Heart left ventricle (tissue), 16 donors: Measurements from ENCODE around the gene SAP30BP. TPM values are rescaled to one million over a fixed set of nuclear protein-coding genes. Genes with fewer than 3 reads are reported as not detected.

Experiments used
- ATAC-seq, 4 donors: fragments of 200-7000 bp; cut with Tn5 transposase; one replicate each; pipeline ENCODE4 v1.9.1; 2020 to 2022; ENCODE audit warnings: moderate library complexity in 4 of 4, mild to moderate bottlenecking in 3 of 4, moderate number of reproducible peaks in 1 of 4
- DNase-seq, 5 donors: peaks; one replicate each; pipeline ENCODE4 v3.0.0-alpha.2; 2020
- H3K27ac ChIP-seq, 12 donors: fragments of 200-600 bp; sonication (generic) in 4 of 12; one replicate each; pipeline versions ENCODE4 v1.5.0 to v1.8.0; 2016 to 2022; ENCODE audit warnings: mild to moderate bottlenecking in 2 of 12
- H3K27me3 ChIP-seq, 9 donors: fragments of 200-600 bp; sonication (generic) in 2 of 9; one replicate each; pipeline versions ENCODE4 v1.5.1 to v1.8.0; 2016 to 2022; ENCODE audit warnings: mild to moderate bottlenecking in 3 of 9
- H3K36me3 ChIP-seq, 9 donors: fragments of 200-600 bp; sonication (generic) in 2 of 9; one replicate each; pipeline versions ENCODE4 v1.5.0 to v1.8.0; 2018 to 2022; ENCODE audit warnings: mild to moderate bottlenecking in 2 of 9
- H3K4me1 ChIP-seq, 12 donors: fragments of 200-600 bp; sonication (generic) in 4 of 12; one replicate each; pipeline versions ENCODE4 v1.5.0 to v1.8.0; 2016 to 2022; ENCODE audit warnings: mild to moderate bottlenecking in 3 of 12
- H3K4me3 ChIP-seq, 12 donors: fragments of 200-600 bp; sonication (generic) in 4 of 12; one replicate each; pipeline versions ENCODE4 v1.5.0 to v1.8.0; 2017 to 2022; ENCODE audit warnings: mild to moderate bottlenecking in 9 of 12, moderate library complexity in 4 of 12
- H3K9me3 ChIP-seq, 12 donors: fragments of 200-600 bp; sonication (generic) in 4 of 12; one replicate each; pipeline versions ENCODE4 v1.5.0 to v1.8.0; 2016 to 2022; ENCODE audit warnings: mild to moderate bottlenecking in 1 of 12
- POLR2A ChIP-seq, 2 donors: fragments of 450-650 bp; IDR thresholded peaks; one replicate each; pipeline ENCODE4 v1.6.1; 2017; ENCODE audit warnings: antibody characterized with exemption in 2 of 2, mild to moderate bottlenecking in 2 of 2, moderate library complexity in 2 of 2
- WGBS, 4 donors: extraction: QIAGEN DNeasy Blood & Tissue Kit in 2 of 4; methylation state at CpG; one replicate each; pipeline versions ENCODE4 v1.1.5 to v1.1.7; 2013 to 2018; 5-methylcytosine and 5-hydroxymethylcytosine counted together
- intact Hi-C, 10 donors: fragments of 100-400 bp; cut with DNase I; formaldehyde crosslinking; loops; one replicate each; pipeline versions ENCODE4 v1.11.1 to v1.14.2; 2022
- polyA plus RNA-seq, 2 donors: library from polyadenylated mRNA; stranded (reverse); fragments of 200-250 nt; gene quantifications; one replicate each; pipeline ENCODE4 v1.2.3, GENCODE V29; 2013
- total RNA-seq, 9 donors: library from RNA; depleted of rRNA in 2 of 9; stranded (reverse); fragments of >200 nt in 2 of 9; fragmentation: NEBNext Ultra II Directional in 3 of 9; extraction: Animal tissue kit (Norgen Biotek cat#: 25700) in 3 of 9; gene quantifications; one replicate each; pipeline versions ENCODE4 v1.1.0 to v1.2.4, GENCODE V29; 2016 to 2023
- TF ChIP-seq, protein P1 (sequence below), 12 donors: fragments of 200-600 bp; sonication (generic) in 4 of 12; IDR thresholded peaks; one replicate each; pipeline versions ENCODE4 v1.5.0 to v1.8.0; 2018 to 2022; ENCODE audit warnings: antibody characterized with exemption in 12 of 12, mild to moderate bottlenecking in 5 of 12
- donor health status: ischemic (EF 13 %, LVEDD 7.1; RV severe dilation, severe dysfunction).
- donor health status: healthy with polysubstance abuse.
- donor health status: DM: no; HTN: yes; CAD: no.
- donor health status: DM: no; HTN: no; CAD: no.
- donor health status: ischemic (EF 25% LVEDD 6.9; RV normal size, moderate dysfunction).
- donor health status: ischemic (EF 25% LVEDD 5.7; RV mildly dilated, moderate dysfunction).
- donor health status: healthy.
- donor health status: DM: yes; HTN: yes; CAD: no.
- donor health status: ischemic (EF 35%, LVEDD 5.7; RV mildly dilated, moderate dysfunction).
- donor health status: nonischemic (EF 11% LVEDD 7.7; RV severe dilation, severe dysfunction).
- donor health status: DM: yes; HTN: yes; CAD: no.
- donor health status: PGD.
- donor health status: ischemic (EF 29% LVEDD 5.4; RV normal size, mild dysfunction).
- donor health status: nonischemic (EF 23%, LVEDD 6.1; RV moderate dilation, normal function).

The SAP30BP gene
- total and polyA plus RNA-seq, 11 donors = 40.9 to 121 (median 54.6) TPM

DNA sequence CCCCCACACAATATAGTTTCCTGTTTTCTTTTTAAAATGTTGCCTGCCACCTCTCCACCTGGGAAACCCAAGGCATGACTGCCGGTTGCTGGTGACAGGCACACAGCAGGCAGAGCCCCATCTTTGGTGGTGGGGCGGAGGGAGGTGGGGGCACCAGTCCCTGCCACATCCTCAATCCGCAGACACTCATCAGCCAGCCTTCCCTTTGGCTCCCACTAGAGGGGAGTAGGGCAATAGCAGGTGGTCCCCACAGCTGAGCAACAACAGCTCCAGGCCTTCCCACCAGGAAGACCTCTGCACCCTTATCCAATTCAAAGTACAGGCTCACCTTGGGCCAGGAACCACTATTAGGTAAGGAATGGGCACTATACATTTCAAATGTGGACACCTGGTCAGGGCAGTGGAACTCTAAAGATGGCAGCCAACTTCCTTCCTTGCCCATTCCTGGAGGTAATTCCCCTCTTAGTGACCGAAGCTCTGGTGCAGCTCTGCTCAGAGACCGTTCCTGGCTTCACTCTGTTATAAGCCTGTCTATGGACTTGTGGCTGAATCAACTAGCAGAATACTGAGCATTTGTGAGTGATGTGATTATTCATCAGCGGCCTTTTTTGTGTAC is 14.1 kb upstream of the SAP30BP start:
- intact Hi-C loops = loop anchor here in 2 of 10 donors (1.0 to 2.0 kb wide), 2 partner anchors 20 kb away; partner anchors contain the start of gene SMIM5 (in 2 of the 2)
- Histone ChIP-seq H3K4me1 (peaks cover 0 to 4% (median 0%) of the 10 kb centered on the region in 12 donors), H3K27ac (no peak overlapping the region), H3K4me3 (no peak overlapping the region), H3K36me3 (peaks cover 0 to 91% (median 70%) of the 10 kb centered on the region in 9 donors), H3K27me3 (no peaks in the 10 kb centered on the region), H3K9me3 (no peaks in the 10 kb centered on the region)
- no peak for DNase-seq
- 59 to 71% (median 65%) methylated on average over 6 of the region's 6 CpGs for WGBS, 4 donors
- ATAC-seq = peak in 3 of 4 donors; percentile 66 to 79 (median 68)
- TF ChIP-seq, protein P1, sequence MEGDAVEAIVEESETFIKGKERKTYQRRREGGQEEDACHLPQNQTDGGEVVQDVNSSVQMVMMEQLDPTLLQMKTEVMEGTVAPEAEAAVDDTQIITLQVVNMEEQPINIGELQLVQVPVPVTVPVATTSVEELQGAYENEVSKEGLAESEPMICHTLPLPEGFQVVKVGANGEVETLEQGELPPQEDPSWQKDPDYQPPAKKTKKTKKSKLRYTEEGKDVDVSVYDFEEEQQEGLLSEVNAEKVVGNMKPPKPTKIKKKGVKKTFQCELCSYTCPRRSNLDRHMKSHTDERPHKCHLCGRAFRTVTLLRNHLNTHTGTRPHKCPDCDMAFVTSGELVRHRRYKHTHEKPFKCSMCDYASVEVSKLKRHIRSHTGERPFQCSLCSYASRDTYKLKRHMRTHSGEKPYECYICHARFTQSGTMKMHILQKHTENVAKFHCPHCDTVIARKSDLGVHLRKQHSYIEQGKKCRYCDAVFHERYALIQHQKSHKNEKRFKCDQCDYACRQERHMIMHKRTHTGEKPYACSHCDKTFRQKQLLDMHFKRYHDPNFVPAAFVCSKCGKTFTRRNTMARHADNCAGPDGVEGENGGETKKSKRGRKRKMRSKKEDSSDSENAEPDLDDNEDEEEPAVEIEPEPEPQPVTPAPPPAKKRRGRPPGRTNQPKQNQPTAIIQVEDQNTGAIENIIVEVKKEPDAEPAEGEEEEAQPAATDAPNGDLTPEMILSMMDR (IDR thresholded peaks at IDR 0.05) = peak; percentile 50 to 73 (median 60)
- TF ChIP-seq POLR2A (IDR thresholded peaks at IDR 0.05) = no peak

DNA sequence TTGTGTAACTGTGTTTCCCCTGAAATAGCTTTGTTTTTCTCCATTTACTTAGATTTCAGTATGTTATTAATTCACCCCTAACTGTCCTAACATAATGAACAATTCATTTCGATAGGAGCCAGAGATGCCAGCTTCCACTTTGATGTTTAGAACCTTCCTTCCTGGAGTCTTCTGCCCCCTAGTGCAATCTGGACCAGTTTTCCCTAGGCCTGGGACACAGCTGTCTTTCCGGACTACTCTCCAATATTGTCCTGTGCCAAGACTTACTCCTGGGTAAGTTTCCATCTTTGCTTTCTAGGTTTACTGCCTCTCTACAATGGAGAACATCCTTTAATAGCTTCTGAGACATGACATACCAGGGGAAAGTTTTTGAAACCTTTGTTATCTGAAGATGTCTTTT is 13.0 kb upstream of the SAP30BP start:
- DNase-seq = no peak
- Histone ChIP-seq H3K27ac (no peak overlapping the region), H3K27me3 (no peaks in the 10 kb centered on the region), H3K4me3 (no peak overlapping the region), H3K9me3 (no peaks in the 10 kb centered on the region), H3K36me3 (peaks cover 0 to 81% (median 75%) of the 10 kb centered on the region in 9 donors), H3K4me1 (peaks cover 0 to 4% (median 0%) of the 10 kb centered on the region in 12 donors)
- peak in 2 of 4 donors; percentile 37 to 64 for ATAC-seq
- TF ChIP-seq POLR2A (IDR thresholded peaks at IDR 0.05) = no peak
- TF ChIP-seq, protein P1 (IDR thresholded peaks at IDR 0.05) = peak in 6 of 12 donors; percentile 10 to 35 (median 14)
- intact Hi-C loops = loop anchor here in 1 of 10 donors (2.0 kb wide), 1 partner anchor 21 kb away; the partner anchor contains the start of gene SMIM5
- 22 to 40% (median 33%) methylated on average over 2 of the region's 2 CpGs for WGBS, 4 donors

DNA sequence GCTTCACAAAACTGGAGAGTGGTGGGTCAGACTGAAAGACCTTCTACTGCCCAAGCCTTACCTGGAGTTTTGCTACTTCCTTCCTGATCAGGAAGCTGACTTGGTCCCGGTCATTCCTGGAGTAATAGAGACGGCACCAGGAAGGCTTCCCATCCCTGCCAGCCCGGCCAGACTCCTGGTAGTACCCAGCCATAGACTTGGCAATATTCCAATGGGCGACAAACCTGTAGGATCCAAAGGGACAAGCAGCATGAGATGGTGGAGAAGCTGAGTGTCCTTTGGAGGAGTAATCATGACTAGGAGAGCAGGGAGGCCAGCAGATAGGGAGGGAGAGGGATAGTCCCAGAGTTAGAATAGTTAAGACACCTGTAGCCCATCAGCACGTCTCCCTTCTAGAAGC is 8.9 kb upstream of the SAP30BP start:
- intact Hi-C loops = no loop called here
- no peaks in the 10 kb centered on the region for H3K4me1 ChIP-seq
- H3K9me3 ChIP-seq = no peaks in the 10 kb centered on the region
- DNase-seq = no peak
- whole genome bisulfite sequencing, 4 donors = 77 to 85% (median 83%) methylated on average over 5 of the region's 5 CpGs
- H3K4me3 ChIP-seq = no peak overlapping the region
- no peak overlapping the region for H3K27ac ChIP-seq
- ATAC-seq = no peak
- peaks cover 0 to 87% (median 81%) of the 10 kb centered on the region in 9 donors for H3K36me3 ChIP-seq
- TF ChIP-seq POLR2A (IDR thresholded peaks at IDR 0.05) = no peak
- TF ChIP-seq, protein P1 (IDR thresholded peaks at IDR 0.05) = no peak
- no peaks in the 10 kb centered on the region for H3K27me3 ChIP-seq

DNA sequence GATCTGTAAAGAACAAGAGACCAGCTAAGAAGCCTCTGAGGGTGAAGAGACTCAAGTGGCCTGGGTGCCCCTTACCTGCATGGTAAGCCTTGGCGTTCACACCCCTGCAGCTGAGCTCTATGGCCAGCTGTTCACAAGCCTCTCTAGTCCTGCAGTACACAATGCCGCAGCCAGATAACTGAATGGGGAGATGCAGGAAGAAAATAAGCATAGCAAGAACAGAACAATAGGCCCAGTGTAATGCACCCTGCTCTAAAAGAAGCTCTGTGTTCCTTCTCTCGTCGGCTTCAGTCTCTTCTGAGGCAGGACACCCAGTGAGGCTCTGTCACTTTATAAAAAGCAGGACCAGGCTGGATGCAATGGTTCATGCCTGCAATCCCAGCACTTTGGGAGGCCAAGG is 5.6 kb upstream of the SAP30BP start:
- peaks cover 0 to 70% (median 67%) of the 10 kb centered on the region in 9 donors for H3K36me3 ChIP-seq
- TF ChIP-seq, protein P1 (IDR thresholded peaks at IDR 0.05) = no peak
- TF ChIP-seq POLR2A (IDR thresholded peaks at IDR 0.05) = no peak

More for the DNA sequence above, 5.6 kb upstream of the SAP30BP start:
- intact Hi-C loops = no loop called here
- no peaks in the 10 kb centered on the region for H3K27me3 ChIP-seq
- DNase-seq (no peak), ATAC-seq (no peak)
- H3K9me3 ChIP-seq = no peaks in the 10 kb centered on the region
- H3K4me1 ChIP-seq = peaks cover 0 to 11% (median 9%) of the 10 kb centered on the region in 12 donors
- WGBS, 4 donors = 84 to 95% (median 93%) methylated on average over 4 of the region's 4 CpGs
- H3K27ac ChIP-seq = no peak overlapping the region
- H3K4me3 ChIP-seq = no peak overlapping the region
